Lower lobe of right lung (tissue), 2 donors: ENCODE data around the gene ESPN. TPM values are rescaled to one million over a fixed set of nuclear protein-coding genes. Genes with fewer than 3 reads are reported as not detected.
A peak's percentile ranks its signal among the peaks of the same experiment; 100 is the strongest.
"Not testable (repeated sequence)": the region's sequence is repeated elsewhere in the genome, so short reads cannot be mapped to it uniquely, and the experiment has no call there.

Experiments
- ATAC-seq, 2 donors: fragments of 200-7000 bp; cut with Tn5 transposase; one replicate each; pipeline ENCODE4 v1.9.1; 2020 to 2022; ENCODE audit warnings: mild to moderate bottlenecking in 2 of 2, moderate library complexity in 2 of 2
- DNase-seq: peaks from one replicate; pipeline ENCODE4 v3.0.0-alpha.2; 2020
- H3K27ac ChIP-seq: fragments of 200-600 bp; one replicate; pipeline ENCODE4 v1.8.0; 2022
- H3K27me3 ChIP-seq: fragments of 200-600 bp; one replicate; pipeline ENCODE4 v1.8.0; 2022; ENCODE audit warnings: low read depth
- H3K36me3 ChIP-seq: fragments of 200-600 bp; one replicate; pipeline ENCODE4 v1.8.0; 2022; ENCODE audit warnings: mild to moderate bottlenecking
- H3K4me1 ChIP-seq: fragments of 200-600 bp; one replicate; pipeline ENCODE4 v1.8.0; 2022
- H3K4me3 ChIP-seq: fragments of 200-600 bp; one replicate; pipeline ENCODE4 v1.8.0; 2022; ENCODE audit warnings: mild to moderate bottlenecking
- H3K9me3 ChIP-seq: fragments of 200-600 bp; one replicate; pipeline ENCODE4 v1.8.0; 2022
- CTCF ChIP-seq: fragments of 200-600 bp; IDR thresholded peaks from one replicate; pipeline ENCODE4 v1.8.0; 2022; ENCODE audit warnings: antibody characterized with exemption, mild to moderate bottlenecking
- intact Hi-C: fragments of 100-400 bp; cut with DNase I; formaldehyde crosslinking; loops from one replicate; pipeline ENCODE4 v1.11.0; 2022
- total RNA-seq: library from RNA; stranded (reverse); fragmentation: NEBNext Ultra II Directional; extraction: Animal tissue kit (Norgen Biotek cat#: 25700); gene quantifications from one replicate; pipeline ENCODE4 v1.2.1, GENCODE V29; 2021
- donor health status: DM: no; HTN: yes; CAD: no; lungs with severe emphysema.

ESPN gene
- total RNA-seq, 1 donor from 2014 or later, result 8.3 TPM

DNA sequence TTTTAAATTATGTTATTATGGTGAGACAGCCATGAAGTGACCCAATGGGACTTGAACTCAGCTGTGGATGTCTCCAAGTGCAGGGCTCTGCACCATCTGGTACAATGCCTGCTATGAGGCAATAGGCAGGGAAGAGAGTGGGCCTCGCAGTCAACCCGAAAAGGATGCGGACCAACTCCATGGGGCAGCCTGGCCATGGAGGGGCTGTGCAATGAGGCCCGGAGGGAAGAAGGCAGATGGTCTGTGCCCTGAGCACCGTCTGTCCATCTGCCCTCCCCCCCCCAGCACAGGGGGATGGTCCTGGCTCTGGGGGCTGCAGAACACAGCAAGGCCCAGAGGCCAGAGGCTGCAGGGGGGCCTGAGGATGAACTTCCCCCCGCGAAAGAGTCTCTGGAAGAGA, 17.0 kb downstream of the ESPN start:
- H3K36me3 ChIP-seq, result no peaks in the 10 kb centered on the region
- H3K4me3 ChIP-seq, result no peak overlapping the region
- no peak overlapping the region for H3K27ac ChIP-seq
- H3K27me3 ChIP-seq, result peaks cover 54% of the 10 kb centered on the region
- TF ChIP-seq CTCF, result no peak
- intact Hi-C loops, result no loop called here
- DNase-seq (no peak), ATAC-seq (no peak)
- H3K9me3 ChIP-seq, result no peaks in the 10 kb centered on the region
- H3K4me1 ChIP-seq, result no peaks in the 10 kb centered on the region

- H3K9me3 ChIP-seq, result no peaks in the 10 kb centered on the region
- H3K4me3 ChIP-seq, result no peak overlapping the region
- no peak for ATAC-seq
- H3K27me3 ChIP-seq, result peaks cover 58% of the 10 kb centered on the region
- intact Hi-C loops, result no loop called here
- no peaks in the 10 kb centered on the region for H3K36me3 ChIP-seq
- DNase-seq, result no peak
- no peaks in the 10 kb centered on the region for H3K4me1 ChIP-seq
- H3K27ac ChIP-seq, result no peak overlapping the region
- TF ChIP-seq CTCF, result no peak
Measured at GRCh38 chr1:6443339-6444115, 19.0 kb downstream of the ESPN start.

DNA sequence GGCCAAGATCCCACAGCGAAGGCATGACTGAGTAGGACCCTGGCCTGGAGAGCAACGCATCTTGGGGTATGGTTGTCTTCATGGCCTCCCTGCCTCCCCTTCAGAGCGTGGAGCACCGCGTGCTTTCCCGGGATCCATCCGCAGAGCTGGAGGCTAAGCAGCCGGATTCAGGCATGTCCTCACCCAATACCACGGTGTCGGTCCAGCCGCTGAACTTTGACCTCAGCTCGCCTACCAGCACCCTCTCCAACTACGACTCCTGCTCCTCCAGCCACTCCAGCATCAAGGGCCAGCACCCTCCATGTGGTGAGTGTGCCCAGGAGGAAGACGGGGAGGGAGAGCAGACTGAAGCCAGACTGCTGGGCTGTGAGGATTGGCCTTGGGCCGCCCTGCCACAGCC, 19.8 kb downstream of the ESPN start:
- no peak for TF ChIP-seq CTCF
- Histone ChIP-seq H3K4me3 (no peak overlapping the region), H3K9me3 (no peaks in the 10 kb centered on the region), H3K4me1 (no peaks in the 10 kb centered on the region), H3K27ac (no peak overlapping the region), H3K27me3 (peaks cover 57% of the 10 kb centered on the region), H3K36me3 (no peaks in the 10 kb centered on the region)
- ATAC-seq (no peak), DNase-seq (no peak)
- intact Hi-C loops, result no loop called here

DNA sequence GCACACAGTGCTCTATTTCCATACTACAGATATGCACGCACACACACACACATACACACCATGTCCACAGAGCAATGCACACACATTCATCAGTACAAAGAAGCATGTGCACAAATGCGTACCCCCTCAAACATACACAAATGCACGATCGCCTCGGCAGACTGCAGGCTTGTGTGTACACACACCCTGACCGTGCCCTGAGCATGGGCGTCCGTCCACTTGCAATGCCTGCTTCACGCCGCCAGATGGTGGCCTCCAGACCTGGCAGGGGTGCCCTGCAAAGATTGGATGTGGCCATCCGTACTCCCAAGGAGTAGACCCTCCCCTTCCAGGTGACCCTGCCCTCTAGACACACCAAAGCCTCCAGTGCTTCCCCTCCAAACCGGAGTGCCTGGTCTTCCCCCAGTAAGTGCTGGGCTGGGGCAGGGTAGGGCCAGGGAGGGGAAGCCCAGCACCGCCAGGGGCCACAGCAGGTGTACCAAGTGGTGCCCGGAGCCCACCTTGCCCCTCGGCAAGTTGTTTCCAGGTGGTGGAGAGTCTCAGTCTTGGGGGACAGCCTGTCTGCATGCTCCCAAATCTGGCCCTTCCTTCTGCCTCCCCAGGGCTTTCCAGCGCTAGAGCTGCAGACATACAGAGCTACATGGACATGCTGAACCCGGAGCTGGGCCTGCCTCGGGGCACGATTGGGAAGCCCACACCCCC, 20.6 kb downstream of the ESPN start:
- intact Hi-C loops, result no loop called here
- H3K4me1 ChIP-seq, result no peaks in the 10 kb centered on the region
- peaks cover 56% of the 10 kb centered on the region for H3K27me3 ChIP-seq
- H3K36me3 ChIP-seq, result no peaks in the 10 kb centered on the region
- no peak overlapping the region for H3K4me3 ChIP-seq
- DNase-seq (no peak), ATAC-seq (peak; percentile 40 to 55)
- H3K27ac ChIP-seq, result no peak overlapping the region
- TF ChIP-seq CTCF, result peak; percentile 63
- no peaks in the 10 kb centered on the region for H3K9me3 ChIP-seq

GRCh38 chr1:6445929-6446328, 21.4 kb downstream of the ESPN start:
- H3K27me3 ChIP-seq, result peaks cover 54% of the 10 kb centered on the region
- ATAC-seq, intact Hi-C loops: not testable (repeated sequence)

GRCh38 chr1:6446665-6447015, 22.1 kb downstream of the ESPN start:
- no peak for DNase-seq
- Histone ChIP-seq H3K36me3 (no peaks in the 10 kb centered on the region), H3K27ac (no peak overlapping the region), H3K27me3 (peaks cover 56% of the 10 kb centered on the region), H3K9me3 (no peaks in the 10 kb centered on the region), H3K4me3 (no peak overlapping the region), H3K4me1 (no peaks in the 10 kb centered on the region)
- ATAC-seq, result no peak
- intact Hi-C loops, result no loop called here
- TF ChIP-seq CTCF, result no peak

More at GRCh38 chr1:6445929-6446328, 21.4 kb downstream of the ESPN start:
- not testable (repeated sequence) for H3K36me3 ChIP-seq, H3K27ac ChIP-seq, DNase-seq, H3K9me3 ChIP-seq, H3K4me1 ChIP-seq, H3K4me3 ChIP-seq
